NCI-H146 treated with DMSO at 0.1 percent for 48 hours (cell line): ENCODE measurements around the gene IFNGR1.

Experiments used
- DNase-seq: peaks from one replicate; lab custom pipeline; 2025; ENCODE audit not compliant: unreplicated experiment; lab: John Stamatoyannopoulos, UW

Gene IFNGR1

GRCh38 chr6:137177611-137178010 is 41.6 kb downstream of the IFNGR1 start:
- no peak for DNase-seq

DNA sequence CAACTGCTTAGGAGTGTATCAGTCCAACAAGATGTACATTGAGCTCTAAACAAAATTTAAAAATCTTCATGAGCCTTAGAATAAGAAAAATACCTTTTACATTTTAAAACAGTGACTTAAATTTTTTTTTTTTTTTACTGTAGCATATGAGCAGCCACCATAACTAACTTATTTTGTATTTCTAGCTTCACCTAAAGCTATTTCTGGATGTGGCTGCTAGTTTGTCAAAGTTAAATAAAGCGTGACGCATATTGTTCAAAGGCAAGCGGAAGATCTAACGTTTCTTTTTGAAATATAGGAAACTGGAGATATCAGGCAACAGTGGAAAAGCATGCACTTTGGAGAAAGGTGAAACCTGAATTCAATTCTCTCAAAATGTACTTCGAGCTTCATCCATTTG is 42.5 kb downstream of the IFNGR1 start:
- DNase-seq, result no peak

- no peak for DNase-seq
Measured at GRCh38 chr6:137175868-137176245, 43.3 kb downstream of the IFNGR1 start.

- no peak for DNase-seq
Measured at GRCh38 chr6:137175157-137175867, 43.9 kb downstream of the IFNGR1 start.

GRCh38 chr6:137173501-137173900 is 45.7 kb downstream of the IFNGR1 start, which contains the start of gene IL22RA2:
Gene IL22RA2 (minus strand): TSS chr6:137173644. CDS start chr6:137161749, 11,895 bp downstream.
- DNase-seq, result no peak

GRCh38 chr6:137172734-137173431 is 46.3 kb downstream of the IFNGR1 start:
- DNase-seq, result no peak

DNA sequence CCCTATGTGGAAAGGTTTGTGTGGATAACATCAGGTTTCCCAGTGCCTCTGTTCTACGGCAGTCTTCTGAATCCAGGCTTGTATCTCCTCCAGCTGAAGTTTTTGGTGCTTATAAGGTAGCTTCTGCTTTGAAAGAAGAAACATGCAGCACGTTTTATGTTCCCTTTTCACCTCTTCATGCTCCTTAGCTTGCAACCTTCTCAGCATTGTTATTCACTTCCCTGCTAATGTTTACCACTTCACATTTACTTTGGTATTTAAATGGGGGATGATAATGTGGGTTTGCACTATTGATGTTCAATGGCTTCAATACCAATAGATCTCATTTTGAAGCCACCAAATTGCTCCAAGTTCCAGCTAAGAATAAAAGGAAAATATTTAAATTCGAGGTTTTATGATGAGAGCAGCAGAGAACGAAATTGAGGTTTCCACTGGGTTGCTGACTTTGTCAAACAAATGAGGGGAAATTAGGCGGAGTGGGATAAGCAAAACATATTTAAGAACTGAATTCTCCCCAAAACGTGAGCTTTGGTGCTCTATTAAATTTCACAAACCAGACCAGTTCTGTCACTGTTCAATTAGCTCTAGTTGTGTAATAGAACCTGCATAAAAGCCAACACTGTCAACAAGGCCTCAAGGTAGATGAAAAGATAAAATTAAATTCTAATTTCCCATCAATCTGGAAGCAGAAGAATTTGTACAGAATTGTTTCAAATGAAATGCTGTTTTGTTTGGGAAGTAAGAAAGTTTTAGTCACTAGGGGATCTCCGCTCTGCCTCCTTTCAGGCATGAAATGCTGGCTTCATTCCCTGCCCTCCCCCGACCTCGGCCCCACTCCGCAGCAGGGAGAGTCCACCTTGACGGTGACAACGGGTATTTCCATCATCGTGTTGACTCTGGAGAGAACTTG is 47.1 kb downstream of the IFNGR1 start:
- DNase-seq, result no peak

GRCh38 chr6:137171053-137171374 is 48.2 kb downstream of the IFNGR1 start:
- no peak for DNase-seq

DNA sequence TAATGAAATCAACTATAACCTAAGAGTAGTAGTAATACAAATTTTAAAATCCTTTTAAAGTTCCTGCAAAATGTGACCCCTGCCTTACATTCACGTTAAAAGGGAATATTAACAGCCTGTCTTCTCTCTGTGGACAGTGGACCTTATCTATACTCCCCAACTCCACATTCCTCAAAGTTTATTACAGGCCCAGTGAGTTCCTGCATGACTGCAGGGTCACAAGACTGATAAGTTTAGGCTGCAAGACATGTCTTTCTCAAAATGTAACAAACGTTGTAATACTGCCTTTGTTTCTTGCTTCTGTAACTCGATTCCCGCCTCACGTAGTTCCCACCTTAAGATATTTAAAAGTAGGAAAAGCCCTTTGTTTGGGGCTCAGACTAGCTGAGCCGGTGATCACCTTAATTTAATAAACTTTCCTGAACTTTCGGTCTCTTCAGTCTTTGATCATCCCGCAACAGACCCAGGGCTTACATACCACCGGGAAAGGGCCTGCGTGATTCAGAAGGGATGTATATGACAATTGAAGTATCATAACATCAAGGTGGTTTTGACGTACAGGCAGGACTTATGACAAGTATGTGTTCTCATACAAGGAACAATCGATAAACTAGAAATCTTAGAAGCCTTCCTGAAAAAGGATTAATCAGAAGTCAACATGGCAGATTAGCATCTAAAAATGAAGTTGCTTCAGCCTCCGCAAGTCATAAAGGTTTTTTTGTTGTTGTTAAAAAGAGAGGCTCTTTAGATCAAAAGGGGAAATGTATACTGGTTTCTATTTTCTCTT is 48.7 kb downstream of the IFNGR1 start:
- no peak for DNase-seq

DNA sequence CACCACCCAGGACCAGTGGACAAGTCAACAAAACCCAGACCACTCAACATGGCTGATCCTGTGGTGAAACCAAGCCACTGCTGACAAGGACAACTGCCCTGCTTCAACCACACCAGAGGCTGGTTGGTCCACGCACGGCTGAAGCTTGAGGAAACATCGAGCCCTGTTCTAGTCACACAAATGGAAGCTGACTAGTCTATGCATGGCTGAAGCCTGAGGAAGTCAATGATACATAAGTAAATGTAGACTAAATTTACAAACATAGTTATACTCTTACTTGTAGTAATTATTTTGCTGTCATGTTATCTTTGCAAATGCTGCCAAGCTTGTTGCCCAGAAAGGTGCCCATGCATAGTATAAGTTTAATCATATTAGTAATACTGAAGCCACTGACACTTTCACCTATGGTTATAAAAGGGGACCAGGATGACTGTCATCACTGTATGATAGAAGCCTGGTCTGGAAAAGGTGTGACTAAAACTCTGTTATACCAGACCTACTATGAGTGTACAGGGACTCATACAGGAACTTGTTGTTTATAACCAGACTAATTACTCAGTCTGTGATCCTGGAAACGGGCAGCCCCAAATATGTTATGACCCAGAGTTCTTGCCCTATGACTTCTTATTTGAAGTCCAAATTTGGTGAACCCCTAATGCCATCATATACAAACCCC is 51.3 kb downstream of the IFNGR1 start:
- no peak for DNase-seq

- DNase-seq, result no peak
Measured at GRCh38 chr6:137166247-137167098, 52.7 kb downstream of the IFNGR1 start.

DNA sequence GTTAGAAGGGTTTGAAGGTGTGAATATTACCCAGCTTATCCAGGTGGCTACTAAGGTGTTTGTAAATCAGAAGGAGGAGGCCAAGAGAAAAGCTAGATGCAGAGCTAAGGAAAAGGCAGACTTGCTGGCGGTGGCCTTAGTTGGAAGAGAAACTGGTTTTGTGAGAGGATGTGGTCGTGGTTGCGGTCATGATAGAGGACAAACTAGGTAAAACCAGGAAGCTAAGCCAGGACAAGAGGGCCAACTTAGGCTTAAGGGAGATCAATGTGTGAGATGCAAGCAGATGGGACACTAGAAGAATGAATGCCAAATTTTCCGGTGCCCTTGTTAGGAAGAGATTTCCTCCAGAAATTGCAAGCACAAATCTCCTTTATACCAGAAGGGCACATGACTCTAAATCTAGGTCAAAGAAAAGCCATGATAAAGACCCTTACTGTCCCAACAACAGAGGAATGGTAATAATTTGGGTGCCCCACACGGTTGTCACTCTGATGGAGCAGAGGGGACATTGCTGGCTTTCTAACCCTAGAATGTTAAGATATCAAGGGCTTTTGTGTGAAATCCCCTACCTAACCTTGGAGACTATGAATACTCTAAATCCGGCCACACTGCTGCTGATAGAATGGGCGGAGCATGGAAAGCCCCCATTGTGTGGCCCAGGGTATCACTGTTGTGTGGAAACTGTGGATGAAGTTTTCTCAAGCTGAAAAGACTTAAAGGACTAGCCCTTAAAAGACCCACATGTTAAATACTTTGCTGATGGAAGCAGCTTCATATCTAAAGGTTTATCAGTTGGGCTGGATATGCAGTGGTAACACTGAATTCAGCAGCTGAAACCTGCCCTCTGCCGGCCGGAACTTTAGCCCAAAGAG is 53.6 kb downstream of the IFNGR1 start:
- DNase-seq, result no peak

GRCh38 chr6:137163732-137164318 is 55.4 kb downstream of the IFNGR1 start:
- no peak for DNase-seq

GRCh38 chr6:137162692-137163306 is 56.4 kb downstream of the IFNGR1 start:
- DNase-seq, result no peak

DNA sequence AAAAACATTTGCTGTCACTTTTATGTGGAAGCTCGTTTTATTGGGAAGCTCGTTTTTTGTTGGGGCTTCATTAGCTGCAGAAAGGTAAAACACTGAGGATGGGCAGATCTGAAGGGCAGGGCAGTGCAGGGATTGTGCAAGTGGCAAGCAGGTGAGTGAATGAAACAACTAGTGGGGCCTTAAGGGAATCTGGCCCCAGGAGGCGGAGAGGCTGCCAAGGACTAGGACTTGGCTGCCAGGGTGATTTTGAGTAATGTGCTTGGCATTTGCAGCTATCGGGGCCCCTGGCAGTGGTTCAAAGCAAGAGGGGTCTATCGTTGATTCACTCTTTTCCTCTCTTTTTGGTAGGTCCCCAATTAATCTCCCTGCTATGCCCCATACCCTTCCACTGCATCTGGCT is 57.2 kb downstream of the IFNGR1 start:
- DNase-seq, result no peak

- DNase-seq, result no peak
Measured at GRCh38 chr6:137160763-137161162, 58.4 kb downstream of the IFNGR1 start.

- DNase-seq, result no peak
Measured at GRCh38 chr6:137159912-137160311, 59.3 kb downstream of the IFNGR1 start.

GRCh38 chr6:137157601-137158000 is 61.6 kb downstream of the IFNGR1 start:
- no peak for DNase-seq
